ENCODE measurements around the gene TRIM36. TPM values are rescaled to one million over a fixed set of nuclear protein-coding genes. Genes with fewer than 3 reads are reported as not detected.

The TRIM36 gene
- total RNA-seq, 1 experiment from 2014 or later = 18.9 TPM

GRCh38 chr5:115166744-115167393 is 2.8 kb downstream of the TRIM36 start:
- DNase-seq (ENCODE audit: low spot score) = no peak

DNA sequence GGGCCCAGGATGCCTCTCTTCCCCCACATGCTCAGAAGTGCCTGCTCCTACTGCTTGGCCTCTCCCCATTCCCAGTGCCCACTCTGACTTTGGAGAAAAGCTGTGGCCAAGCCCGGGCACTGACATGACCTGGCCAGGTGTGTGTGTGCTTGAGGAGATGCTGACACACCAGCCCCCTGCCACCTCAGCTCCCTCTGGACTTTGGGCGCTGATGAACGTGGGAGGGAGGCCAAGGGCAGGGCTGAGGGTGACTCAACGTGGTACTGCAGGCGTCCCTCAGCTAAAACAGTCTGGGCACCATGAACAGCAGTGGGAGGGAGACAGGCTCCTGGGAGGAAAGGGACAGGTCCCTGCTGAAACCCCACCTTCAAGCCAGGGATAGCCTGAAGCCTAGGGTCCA is 3.9 kb downstream of the TRIM36 start:
- DNase-seq (ENCODE audit: low spot score) = no peak

GRCh38 chr5:115160975-115161475 is 8.7 kb downstream of the TRIM36 start:
- no peak for DNase-seq (ENCODE audit: low spot score)

GRCh38 chr5:115151208-115151805 is 18.4 kb downstream of the TRIM36 start:
- no peak for DNase-seq (ENCODE audit: low spot score)

DNA sequence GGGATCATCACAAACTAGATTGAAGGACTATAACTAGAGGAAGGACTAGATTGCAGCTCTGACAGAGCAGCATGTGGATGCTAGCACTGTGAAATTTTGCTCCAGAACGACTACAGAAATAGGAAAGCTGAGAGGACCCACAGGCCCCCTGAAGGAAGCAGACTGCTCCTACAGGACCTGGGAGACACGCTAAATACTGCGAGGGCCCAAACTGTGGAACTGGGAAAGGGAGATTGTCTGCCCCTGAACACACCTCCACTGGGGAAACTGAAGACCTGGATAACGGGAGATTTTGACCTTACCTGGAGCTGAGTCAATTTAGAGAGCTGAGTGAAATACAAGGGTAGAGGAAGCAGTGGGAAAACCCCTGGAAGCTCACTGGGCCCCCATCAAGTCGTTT is 19.2 kb downstream of the TRIM36 start:
- DNase-seq (ENCODE audit: low spot score) = no peak

DNA sequence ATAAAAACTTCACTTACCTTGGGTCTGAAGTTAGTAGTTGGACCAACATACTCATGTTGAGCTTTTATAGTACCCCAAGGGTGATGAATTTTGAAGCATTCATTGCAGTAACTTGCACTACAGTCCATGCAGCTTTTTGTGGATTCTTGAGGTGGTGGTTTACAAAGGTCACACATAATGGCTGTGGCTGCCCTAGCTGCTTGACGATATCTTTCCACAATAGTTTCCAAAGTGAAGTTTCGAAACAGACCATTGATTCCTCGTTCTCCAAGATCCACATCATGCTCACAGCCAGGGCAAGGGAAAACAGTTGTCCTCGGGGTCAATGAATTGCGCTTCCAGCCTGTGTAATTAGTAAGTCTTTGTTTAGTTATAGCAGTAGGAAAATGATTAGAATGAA is 22.7 kb downstream of the TRIM36 start:
- no peak for DNase-seq (ENCODE audit: low spot score)

- DNase-seq (ENCODE audit: low spot score) = no peak
These were observed 33.4 kb downstream of the TRIM36 start for GRCh38 chr5:115136294-115136693.

GRCh38 chr5:115132465-115132864 is 37.2 kb downstream of the TRIM36 start:
- DNase-seq (ENCODE audit: low spot score) = no peak

- no peak for DNase-seq (ENCODE audit: low spot score)
These were observed 43.4 kb downstream of the TRIM36 start for GRCh38 chr5:115126303-115126702.

DNA sequence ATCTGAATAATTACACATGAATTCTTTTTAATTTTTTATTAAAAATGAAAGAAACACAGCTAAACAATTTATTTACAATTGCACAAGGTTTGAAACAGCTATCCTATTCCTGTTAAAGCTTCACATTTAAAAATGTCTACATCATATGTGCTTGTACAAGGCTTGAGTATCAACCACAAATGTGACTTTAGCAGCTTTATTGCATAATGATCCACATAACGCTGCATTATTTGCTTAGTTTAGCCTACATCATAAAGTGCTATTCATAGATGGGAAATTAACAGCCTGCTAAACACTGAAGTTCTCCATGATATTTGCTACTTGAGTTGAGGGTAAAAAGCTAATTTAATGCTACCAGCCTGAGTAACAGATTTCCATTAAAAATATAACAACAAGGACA is 45.0 kb downstream of the TRIM36 start:
- no peak for DNase-seq (ENCODE audit: low spot score)

DNA sequence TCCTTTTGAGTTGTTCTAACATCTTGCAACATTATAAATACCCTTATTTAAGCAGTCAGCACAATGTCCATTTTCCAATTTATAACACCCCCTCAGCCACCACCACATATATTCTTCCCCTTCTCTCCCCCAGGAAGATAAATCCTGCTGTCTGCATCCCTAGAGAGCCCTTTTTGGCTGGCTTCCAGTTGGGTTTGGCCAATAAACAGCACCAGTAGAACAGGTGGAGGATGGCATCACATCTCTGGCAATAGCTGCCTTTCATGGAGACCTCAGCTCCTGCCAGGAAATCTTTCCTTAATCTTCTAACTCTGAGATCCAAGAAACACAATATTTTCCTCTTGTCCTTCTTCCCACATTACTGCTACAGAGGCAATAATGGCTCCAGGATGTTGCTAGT is 53.7 kb downstream of the TRIM36 start:
- no peak for DNase-seq (ENCODE audit: low spot score)

- DNase-seq (ENCODE audit: low spot score) = no peak
These were observed 59.9 kb downstream of the TRIM36 start for GRCh38 chr5:115109840-115110239.

- no peak for DNase-seq (ENCODE audit: low spot score)
These were observed 60.4 kb downstream of the TRIM36 start for GRCh38 chr5:115109356-115109755.

- DNase-seq (ENCODE audit: low spot score) = peak; percentile 25
These were observed 69.3 kb downstream of the TRIM36 start for GRCh38 chr5:115100319-115100955.

- peak; percentile 65 for DNase-seq (ENCODE audit: low spot score)
These were observed 71.5 kb downstream of the TRIM36 start for GRCh38 chr5:115098041-115098702.

GRCh38 chr5:115097236-115097635 is 72.5 kb downstream of the TRIM36 start:
- peak; percentile 23 for DNase-seq (ENCODE audit: low spot score)

GRCh38 chr5:115096034-115096769 is 73.5 kb downstream of the TRIM36 start:
- DNase-seq (ENCODE audit: low spot score) = no peak

GRCh38 chr5:115087951-115088350 is 81.8 kb downstream of the TRIM36 start:
- DNase-seq (ENCODE audit: low spot score) = no peak

- DNase-seq (ENCODE audit: low spot score) = no peak
These were observed 83.2 kb downstream of the TRIM36 start for GRCh38 chr5:115086473-115086872.

- no peak for DNase-seq (ENCODE audit: low spot score)
These were observed 85.4 kb downstream of the TRIM36 start for GRCh38 chr5:115084246-115084793.

GRCh38 chr5:115079924-115080623 is 89.6 kb downstream of the TRIM36 start:
- peak; percentile 29 for DNase-seq (ENCODE audit: low spot score)
